Measurements from ENCODE around the gene HSF4. TPM values are rescaled to one million over a fixed set of nuclear protein-coding genes. Genes with fewer than 3 reads are reported as not detected.
A peak's percentile ranks its signal among the peaks of the same experiment; 100 is the strongest.

The HSF4 gene
- total RNA-seq, 1 experiment from 2014 or later, result 2.2 TPM

DNA sequence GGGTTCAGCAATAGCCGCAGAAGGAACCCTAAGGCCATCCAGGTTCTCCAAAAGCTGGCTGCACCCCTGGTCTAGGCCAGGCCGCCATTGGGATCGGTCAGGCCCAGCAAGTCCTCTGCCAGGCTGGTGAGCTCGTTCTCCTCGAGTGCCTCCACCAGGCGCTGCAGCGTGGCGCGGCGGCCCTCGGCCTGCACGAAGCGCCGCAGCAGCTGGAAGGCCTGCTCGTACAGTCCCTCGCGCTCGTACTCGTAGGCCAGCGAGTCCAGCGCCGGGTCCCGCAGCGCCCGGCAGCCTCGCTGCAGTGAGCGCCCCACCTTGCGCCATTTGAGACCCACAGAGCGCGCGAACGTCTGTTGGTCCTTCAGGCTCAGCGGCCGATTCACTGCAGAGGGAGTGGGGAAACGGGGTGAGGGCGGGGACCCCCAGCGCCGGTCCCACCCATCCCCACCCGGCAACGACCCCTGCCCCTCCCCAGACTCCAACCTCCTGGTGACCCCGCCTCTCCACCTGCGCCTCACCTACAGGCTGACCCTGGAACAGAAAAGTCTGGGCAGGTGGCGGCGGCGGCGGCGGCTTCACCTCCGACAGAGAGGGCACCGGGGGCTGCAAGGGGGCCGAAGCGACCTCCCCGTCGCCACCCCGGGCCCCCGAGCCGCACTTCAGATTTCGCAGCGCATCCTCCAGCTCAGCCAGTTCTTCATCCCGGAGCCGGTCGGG, 9.8 kb upstream of the HSF4 start:
- POLR2A ChIA-PET, result interaction anchor here (0.5 to 1.2 kb wide), 5 partner anchors 14 to 647 kb away, joined by 3 to 5 read pairs (median 4); no protein-coding TSS in a partner anchor
- TF ChIP-seq MAX (CRISPR knock-in tag; IDR thresholded peaks at IDR 0.05) (peak; percentile 89), SOX15 (CRISPR knock-in tag; IDR thresholded peaks at IDR 0.05) (no peak), EMX1 (CRISPR knock-in tag; IDR thresholded peaks at IDR 0.05) (no peak), MXD4 (CRISPR knock-in tag; IDR thresholded peaks at IDR 0.05; ENCODE audit: borderline replicate concordance) (no peak), HMGA2 (CRISPR knock-in tag; IDR thresholded peaks at IDR 0.05) (no peak), ZNF121 (CRISPR knock-in tag; IDR thresholded peaks at IDR 0.05) (no peak), GTF2I (CRISPR knock-in tag; conservative IDR thresholded peaks at IDR 0.05) (no peak), FOXP4 (CRISPR knock-in tag; IDR thresholded peaks at IDR 0.05) (no peak), ZNF512 (CRISPR knock-in tag; IDR thresholded peaks at IDR 0.05; ENCODE audit: borderline replicate concordance) (no peak), HMGXB4 (CRISPR knock-in tag; IDR thresholded peaks at IDR 0.05) (no peak), ATF6 (CRISPR knock-in tag; IDR thresholded peaks at IDR 0.05) (no peak), CDX4 (CRISPR knock-in tag; IDR thresholded peaks at IDR 0.05; ENCODE audit: borderline replicate concordance) (no peak), PREB (CRISPR knock-in tag; IDR thresholded peaks at IDR 0.05; ENCODE audit: borderline replicate concordance) (no peak), NFYB (CRISPR knock-in tag; conservative IDR thresholded peaks at IDR 0.05; ENCODE audit: low read depth) (0 out of 2 replicates have a peak, but pooled peaks have one; percentile 30), TCF7 (CRISPR knock-in tag; IDR thresholded peaks at IDR 0.05; ENCODE audit: low read depth) (no peak), ZBTB21 (CRISPR knock-in tag; IDR thresholded peaks at IDR 0.05; ENCODE audit: borderline replicate concordance) (no peak), SMAD3 (CRISPR knock-in tag; IDR thresholded peaks at IDR 0.05; ENCODE audit: borderline replicate concordance) (no peak), TP53 (CRISPR knock-in tag; IDR thresholded peaks at IDR 0.05) (no peak), NR2C2 (CRISPR knock-in tag; IDR thresholded peaks at IDR 0.05) (0 out of 2 replicates have a peak, but pooled peaks have one; percentile 47), TEAD4 (CRISPR knock-in tag; IDR thresholded peaks at IDR 0.05) (peak; percentile 68; the same call in 1 of the 2 replicates), PRRX2 (CRISPR knock-in tag; IDR thresholded peaks at IDR 0.05) (no peak), ZNF138 (CRISPR knock-in tag; conservative IDR thresholded peaks at IDR 0.05) (no peak), MYBL2 (CRISPR knock-in tag; IDR thresholded peaks at IDR 0.05) (0 out of 2 replicates have a peak, but pooled peaks have one; percentile 29), ESRRA (CRISPR knock-in tag; IDR thresholded peaks at IDR 0.05; ENCODE audit: borderline replicate concordance) (no peak)
- TF ChIP-seq, protein P1, sequence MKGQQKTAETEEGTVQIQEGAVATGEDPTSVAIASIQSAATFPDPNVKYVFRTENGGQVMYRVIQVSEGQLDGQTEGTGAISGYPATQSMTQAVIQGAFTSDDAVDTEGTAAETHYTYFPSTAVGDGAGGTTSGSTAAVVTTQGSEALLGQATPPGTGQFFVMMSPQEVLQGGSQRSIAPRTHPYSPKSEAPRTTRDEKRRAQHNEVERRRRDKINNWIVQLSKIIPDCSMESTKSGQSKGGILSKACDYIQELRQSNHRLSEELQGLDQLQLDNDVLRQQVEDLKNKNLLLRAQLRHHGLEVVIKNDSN (CRISPR knock-in tag; IDR thresholded peaks at IDR 0.05), result peak; percentile 41; the same call in 1 of the 2 replicates
- TF ChIP-seq, protein P2, sequence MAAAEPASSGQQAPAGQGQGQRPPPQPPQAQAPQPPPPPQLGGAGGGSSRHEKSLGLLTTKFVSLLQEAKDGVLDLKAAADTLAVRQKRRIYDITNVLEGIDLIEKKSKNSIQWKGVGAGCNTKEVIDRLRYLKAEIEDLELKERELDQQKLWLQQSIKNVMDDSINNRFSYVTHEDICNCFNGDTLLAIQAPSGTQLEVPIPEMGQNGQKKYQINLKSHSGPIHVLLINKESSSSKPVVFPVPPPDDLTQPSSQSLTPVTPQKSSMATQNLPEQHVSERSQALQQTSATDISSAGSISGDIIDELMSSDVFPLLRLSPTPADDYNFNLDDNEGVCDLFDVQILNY (CRISPR knock-in tag; IDR thresholded peaks at IDR 0.05), result no peak

More for the DNA sequence above, 9.8 kb upstream of the HSF4 start:
- Mint-ChIP-seq H3K9me3 (no peaks in the 10 kb centered on the region), H3K4me1 (peaks cover 19% of the 10 kb centered on the region), H3K4me3 (peak overlapping the region; percentile 70), H3K27me3 (ENCODE audit: low read depth) (peaks cover 89% of the 10 kb centered on the region), H3K27ac (no peak overlapping the region), H3K36me3 (no peaks in the 10 kb centered on the region)
- ATAC-seq (no peak), DNase-seq (ENCODE audit: low spot score) (no peak)
- CTCF ChIA-PET, result interaction anchor here (0.5 to 15.3 kb wide), 85 partner anchors 10 to 324 kb away, joined by 3 to 386 read pairs (median 5); partner anchors contain the start of genes CBFB, CES3, E2F4 and ELMO3
